GM12865 (cell line): ENCODE data around the gene HTR2A.
A peak's percentile ranks its signal among the peaks of the same experiment; 100 is the strongest.

Experiments used
- DNase-seq: peaks from one replicate; pipeline ENCODE4 v3.0.0; 2010; ENCODE audit warnings: low read depth
- H3K4me3 ChIP-seq: 2 replicates; pipeline ENCODE4 v1.5.1; 2011; ENCODE audit warnings: mild to moderate bottlenecking, low read depth, low read length, control low read depth
- CTCF ChIP-seq: IDR thresholded peaks from 2 replicates; pipeline ENCODE4 v1.5.1; 2011; ENCODE audit warnings: low read length, control low read depth, low read depth, inconsistent platforms; ENCODE audit not compliant: insufficient read depth; ENCODE audit errors: missing control alignments

Gene HTR2A

GRCh38 chr13:46884531-46884930 lies 12.3 kb downstream of the HTR2A start:
- no peak for DNase-seq
- H3K4me3 ChIP-seq, result no peak overlapping the region
- no peak for TF ChIP-seq CTCF

- DNase-seq, result no peak
- no peak overlapping the region for H3K4me3 ChIP-seq
- no peak for TF ChIP-seq CTCF
These were observed 15.2 kb downstream of the HTR2A start for GRCh38 chr13:46881621-46882020.

GRCh38 chr13:46874006-46874405 lies 22.8 kb downstream of the HTR2A start:
- TF ChIP-seq CTCF, result no peak
- H3K4me3 ChIP-seq, result no peak overlapping the region
- no peak for DNase-seq

- no peak for DNase-seq
- no peak overlapping the region for H3K4me3 ChIP-seq
- TF ChIP-seq CTCF, result no peak
These were observed 25.3 kb downstream of the HTR2A start for GRCh38 chr13:46871557-46871956.

- no peak for DNase-seq
- no peak for TF ChIP-seq CTCF
These were observed 28.8 kb downstream of the HTR2A start for GRCh38 chr13:46868091-46868490.

GRCh38 chr13:46866150-46866549 lies 30.7 kb downstream of the HTR2A start:
- no peak for TF ChIP-seq CTCF
- no peak overlapping the region for H3K4me3 ChIP-seq
- peak; percentile 49 for DNase-seq

More at GRCh38 chr13:46868091-46868490, 28.8 kb downstream of the HTR2A start:
- no peak overlapping the region for H3K4me3 ChIP-seq

- no peak for TF ChIP-seq CTCF
- H3K4me3 ChIP-seq, result no peak overlapping the region
- DNase-seq, result no peak
These were observed 31.9 kb downstream of the HTR2A start for GRCh38 chr13:46864941-46865340.
